GM10847 (cell line): ENCODE results near the gene TBC1D22A.

Experiments
- POLR2A ChIP-seq: IDR thresholded peaks from 2 replicates; pipeline ENCODE4 v1.6.1; 2011; ENCODE audit not compliant: insufficient read length; ENCODE audit errors: extremely low read depth

Gene TBC1D22A

GRCh38 chr22:47034076-47034808 lies 271.8 kb downstream of the TBC1D22A start:
- no peak for TF ChIP-seq POLR2A

- no peak for TF ChIP-seq POLR2A
Measured at GRCh38 chr22:47034905-47035419, 272.5 kb downstream of the TBC1D22A start.

GRCh38 chr22:47035425-47035881 lies 273.0 kb downstream of the TBC1D22A start:
- no peak for TF ChIP-seq POLR2A

GRCh38 chr22:47036352-47036751 lies 273.9 kb downstream of the TBC1D22A start:
- TF ChIP-seq POLR2A: no peak

- TF ChIP-seq POLR2A: no peak
Measured at GRCh38 chr22:47036936-47037485, 274.6 kb downstream of the TBC1D22A start.

GRCh38 chr22:47038206-47038835 lies 275.9 kb downstream of the TBC1D22A start:
- TF ChIP-seq POLR2A: no peak

GRCh38 chr22:47039356-47039755 lies 276.9 kb downstream of the TBC1D22A start:
- TF ChIP-seq POLR2A: no peak

- TF ChIP-seq POLR2A: no peak
Measured at GRCh38 chr22:47040486-47041270, 278.2 kb downstream of the TBC1D22A start.

GRCh38 chr22:47041271-47042115 lies 279.0 kb downstream of the TBC1D22A start:
- no peak for TF ChIP-seq POLR2A

GRCh38 chr22:47042116-47042825 lies 279.8 kb downstream of the TBC1D22A start:
- no peak for TF ChIP-seq POLR2A

GRCh38 chr22:47042861-47043496 lies 280.5 kb downstream of the TBC1D22A start:
- TF ChIP-seq POLR2A: no peak

GRCh38 chr22:47043835-47044721 lies 281.6 kb downstream of the TBC1D22A start:
- TF ChIP-seq POLR2A: no peak
